Activated CD8-positive, alpha-beta T cell treated with anti-CD3 and anti-CD28 coated beads for 36 hours (primary cell): ENCODE results near the gene PRKD2. TPM values are rescaled to one million over a fixed set of nuclear protein-coding genes. Genes with fewer than 3 reads are reported as not detected.

Experiments
- ATAC-seq: fragments of 200-7000 bp; cut with Tn5 transposase; one replicate; pipeline ENCODE4 v1.10.0; 2021; ENCODE audit warnings: mild to moderate bottlenecking, moderate library complexity
- CTCF ChIA-PET: fragments of 350-600 bp; sonication (Branson Sonifier 250); formaldehyde crosslinking; loops from one replicate; lab custom pipeline; 2021; ENCODE audit warnings: antibody characterized with exemption; lab: Charles Lee
- POLR2A ChIA-PET: fragments of 350-600 bp; sonication (Branson Sonifier 250); formaldehyde crosslinking; loops from one replicate; lab custom pipeline; 2021; ENCODE audit warnings: antibody characterized with exemption; lab: Charles Lee
- DNase-seq: peaks from one replicate; pipeline ENCODE4 v3.0.0-alpha.2; 2020
- H3K27ac Mint-ChIP-seq: one replicate; pipeline ENCODE4 v1.8.0; 2021; ENCODE audit warnings: mild to moderate bottlenecking, mixed read lengths
- H3K27me3 Mint-ChIP-seq: one replicate; pipeline ENCODE4 v1.8.0; 2021; ENCODE audit warnings: mixed read lengths
- H3K36me3 Mint-ChIP-seq: one replicate; pipeline ENCODE4 v1.8.0; 2021; ENCODE audit warnings: low read depth, mixed read lengths
- H3K4me1 Mint-ChIP-seq: one replicate; pipeline ENCODE4 v1.8.0; 2021; ENCODE audit warnings: low read depth, mixed read lengths
- H3K4me3 Mint-ChIP-seq: one replicate; pipeline ENCODE4 v1.8.0; 2021; ENCODE audit warnings: mild to moderate bottlenecking, moderate library complexity, mixed read lengths
- H3K9me3 Mint-ChIP-seq: one replicate; pipeline ENCODE4 v1.8.0; 2021; ENCODE audit warnings: mixed read lengths
- intact Hi-C: fragments of 100-400 bp; cut with micrococcal nuclease; formaldehyde crosslinking; loops from one replicate; pipeline ENCODE4 v1.10.0; 2022
- total RNA-seq, 2 experiments: library from RNA; stranded (reverse); gene quantifications; one replicate each; pipeline ENCODE4 v1.2.3, GENCODE V29; 2021
- TF ChIP-seq, protein P1 (sequence below): fragments of 200-600 bp; IDR thresholded peaks from one replicate; pipeline ENCODE4 v1.8.0; 2022; ENCODE audit warnings: antibody characterized with exemption, mild to moderate bottlenecking

Gene PRKD2
- total RNA-seq, 2 experiments from 2014 or later = 81.1 to 86.0 TPM

GRCh38 chr19:46648961-46649960, 67.7 kb downstream of the PRKD2 start:
- ATAC-seq (no peak), DNase-seq (no peak)
- intact Hi-C loops = no loop called here
- Mint-ChIP-seq H3K4me3 (no peak overlapping the region), H3K4me1 (peaks cover 4% of the 10 kb centered on the region), H3K9me3 (peaks cover 3% of the 10 kb centered on the region), H3K36me3 (peaks cover 8% of the 10 kb centered on the region), H3K27me3 (peaks cover 40% of the 10 kb centered on the region), H3K27ac (no peak overlapping the region)
- CTCF ChIA-PET = interaction anchor here (1.8 to 2.2 kb wide), 2 partner anchors 8 to 13 kb away, joined by 8 to 11 read pairs; partner anchors contain the start of gene DACT3
- TF ChIP-seq, protein P1, sequence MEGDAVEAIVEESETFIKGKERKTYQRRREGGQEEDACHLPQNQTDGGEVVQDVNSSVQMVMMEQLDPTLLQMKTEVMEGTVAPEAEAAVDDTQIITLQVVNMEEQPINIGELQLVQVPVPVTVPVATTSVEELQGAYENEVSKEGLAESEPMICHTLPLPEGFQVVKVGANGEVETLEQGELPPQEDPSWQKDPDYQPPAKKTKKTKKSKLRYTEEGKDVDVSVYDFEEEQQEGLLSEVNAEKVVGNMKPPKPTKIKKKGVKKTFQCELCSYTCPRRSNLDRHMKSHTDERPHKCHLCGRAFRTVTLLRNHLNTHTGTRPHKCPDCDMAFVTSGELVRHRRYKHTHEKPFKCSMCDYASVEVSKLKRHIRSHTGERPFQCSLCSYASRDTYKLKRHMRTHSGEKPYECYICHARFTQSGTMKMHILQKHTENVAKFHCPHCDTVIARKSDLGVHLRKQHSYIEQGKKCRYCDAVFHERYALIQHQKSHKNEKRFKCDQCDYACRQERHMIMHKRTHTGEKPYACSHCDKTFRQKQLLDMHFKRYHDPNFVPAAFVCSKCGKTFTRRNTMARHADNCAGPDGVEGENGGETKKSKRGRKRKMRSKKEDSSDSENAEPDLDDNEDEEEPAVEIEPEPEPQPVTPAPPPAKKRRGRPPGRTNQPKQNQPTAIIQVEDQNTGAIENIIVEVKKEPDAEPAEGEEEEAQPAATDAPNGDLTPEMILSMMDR = no peak
- POLR2A ChIA-PET = interaction anchor here (1.0 kb wide), 1 partner anchor 30 kb away, joined by 3 read pairs; no protein-coding TSS in a partner anchor

DNA sequence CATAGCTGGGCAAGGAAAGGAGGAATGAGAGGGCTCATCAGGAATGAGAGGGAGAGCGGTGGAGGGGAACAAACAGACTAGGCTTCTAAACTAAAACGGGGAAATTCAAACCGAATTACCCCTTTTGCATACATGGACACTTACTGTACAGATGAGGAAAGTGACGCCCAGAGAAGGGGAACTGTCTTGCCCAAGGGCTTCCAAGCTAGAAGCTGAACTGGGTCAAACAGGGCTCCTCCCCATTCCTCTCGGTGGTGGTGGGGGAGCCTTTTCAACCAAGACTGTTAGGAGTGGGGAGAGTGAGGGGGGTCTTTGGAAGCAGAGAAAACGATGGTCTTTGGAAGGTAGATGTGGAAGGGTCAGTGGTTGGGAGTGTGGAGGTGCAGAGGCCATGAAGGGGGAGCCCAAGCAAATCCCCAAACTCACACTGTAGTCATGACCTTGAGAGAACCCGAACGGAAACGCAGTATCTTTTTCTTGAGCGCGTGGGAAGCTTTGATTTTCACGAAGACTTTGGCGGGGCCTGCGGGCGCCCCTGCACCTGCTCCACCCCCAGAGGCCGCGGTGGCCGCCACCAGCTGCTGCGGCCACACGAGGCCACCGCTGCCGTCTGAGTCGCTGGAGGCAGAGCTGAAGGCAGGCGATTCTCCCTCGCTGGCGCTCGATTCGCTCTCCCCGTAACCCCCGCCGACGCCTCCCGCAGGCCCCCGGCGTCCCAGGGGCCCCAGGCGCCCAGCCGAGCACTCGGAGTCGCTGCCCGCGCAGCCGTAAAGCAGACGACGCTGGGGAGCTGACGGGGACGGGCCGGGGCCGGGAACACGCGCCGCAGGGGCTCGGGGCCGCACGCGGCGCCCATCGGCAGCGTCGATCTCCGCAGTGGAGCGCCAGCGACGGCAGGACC, 68.6 kb downstream of the PRKD2 start:
- Mint-ChIP-seq H3K4me3 (no peak overlapping the region), H3K36me3 (peaks cover 8% of the 10 kb centered on the region), H3K27ac (no peak overlapping the region), H3K4me1 (peaks cover 4% of the 10 kb centered on the region), H3K27me3 (peaks cover 37% of the 10 kb centered on the region), H3K9me3 (peaks cover 3% of the 10 kb centered on the region)
- TF ChIP-seq, protein P1 = no peak
- DNase-seq = peak; percentile 43
- CTCF ChIA-PET = interaction anchor here (1.0 to 2.2 kb wide), 3 partner anchors 9 to 48 kb away, joined by 3 to 11 read pairs (median 8); partner anchors contain the start of gene DACT3
- intact Hi-C loops = no loop called here
- POLR2A ChIA-PET = interaction anchor here (1.0 kb wide), 3 partner anchors 12 to 48 kb away, joined by 3 to 4 read pairs (median 3); no protein-coding TSS in a partner anchor
- ATAC-seq = peak; percentile 65

DNA sequence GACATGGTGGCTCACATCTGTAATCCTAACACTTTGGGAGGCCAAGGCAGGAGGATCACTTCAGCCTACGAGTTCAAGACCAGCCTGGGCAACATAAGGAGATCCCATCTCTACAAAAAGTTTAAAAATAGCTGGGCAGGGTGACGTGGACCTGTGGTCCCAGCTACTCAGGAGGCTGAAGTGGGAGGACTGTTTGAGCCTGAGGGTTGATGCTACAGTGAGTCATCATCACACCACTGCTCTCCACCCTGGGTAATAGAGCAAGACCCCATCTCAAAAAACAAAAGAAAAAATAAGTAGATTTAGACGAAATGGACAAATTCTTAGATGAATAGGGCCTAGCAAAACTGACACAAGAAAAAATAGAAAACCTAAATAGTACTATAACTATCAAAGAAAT, 70.5 kb downstream of the PRKD2 start:
- peaks cover 8% of the 10 kb centered on the region for H3K36me3 Mint-ChIP-seq
- DNase-seq (no peak), ATAC-seq (no peak)
- no peak overlapping the region for H3K27ac Mint-ChIP-seq
- H3K27me3 Mint-ChIP-seq = peaks cover 37% of the 10 kb centered on the region
- ChIA-PET POLR2A (interaction anchor here (2.1 kb wide), 1 partner anchor 15 kb away, joined by 5 read pairs; the partner anchor contains the start of gene DACT3), CTCF (interaction anchor here (0.8 kb wide), 1 partner anchor 13 kb away, joined by 3 read pairs; no protein-coding TSS in a partner anchor)
- H3K9me3 Mint-ChIP-seq = peaks cover 3% of the 10 kb centered on the region
- peaks cover 4% of the 10 kb centered on the region for H3K4me1 Mint-ChIP-seq
- TF ChIP-seq, protein P1 = no peak
- no peak overlapping the region for H3K4me3 Mint-ChIP-seq
- intact Hi-C loops = no loop called here

DNA sequence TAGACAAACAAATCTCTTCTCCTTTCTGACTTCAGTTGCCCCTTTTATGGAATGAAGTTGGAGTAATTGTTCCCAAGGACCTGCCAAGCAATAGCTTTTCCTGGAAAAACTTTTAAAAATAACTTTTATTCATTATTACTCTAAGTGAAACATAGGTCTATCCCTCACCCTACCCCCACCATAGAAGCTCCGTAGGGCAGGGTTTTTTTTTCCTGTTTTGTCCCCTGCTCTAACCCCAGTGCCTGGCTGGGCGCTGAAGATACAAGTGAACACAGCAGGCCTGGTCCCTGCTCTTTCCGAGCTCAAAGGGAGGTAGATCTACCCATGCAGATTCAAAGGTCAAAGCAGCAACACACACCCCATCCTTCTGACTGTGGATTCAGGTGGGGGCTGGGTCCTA, 72.2 kb downstream of the PRKD2 start:
- ATAC-seq (no peak), DNase-seq (no peak)
- peaks cover 3% of the 10 kb centered on the region for H3K9me3 Mint-ChIP-seq
- ChIA-PET CTCF (interaction anchor here (0.6 to 1.8 kb wide), 4 partner anchors 17 to 60 kb away, joined by 3 to 5 read pairs (median 4); no protein-coding TSS in a partner anchor), POLR2A (interaction anchor here (2.1 kb wide), 1 partner anchor 17 kb away, joined by 5 read pairs; the partner anchor contains the start of gene DACT3)
- intact Hi-C loops = no loop called here
- peaks cover 29% of the 10 kb centered on the region for H3K27me3 Mint-ChIP-seq
- peaks cover 7% of the 10 kb centered on the region for H3K4me1 Mint-ChIP-seq
- no peak overlapping the region for H3K27ac Mint-ChIP-seq
- TF ChIP-seq, protein P1 = no peak
- peaks cover 8% of the 10 kb centered on the region for H3K36me3 Mint-ChIP-seq
- no peak overlapping the region for H3K4me3 Mint-ChIP-seq
